PFSK-1 (cell line): ENCODE results near the gene MYH10.

Experiments
- FOXP2 ChIP-seq: optimal IDR thresholded peaks from 2 replicates; pipeline ENCODE3; 2011; ENCODE audit warnings: borderline replicate concordance, control low read depth, inconsistent platforms; ENCODE audit not compliant: insufficient read depth; ENCODE audit errors: extremely low read length, extremely low read depth
- POLR2AphosphoS5 ChIP-seq: IDR thresholded peaks from 2 replicates; pipeline ENCODE4 v1.6.1; 2012; ENCODE audit warnings: low read depth, mild to moderate bottlenecking, control low read depth, low read length, moderate library complexity
- SIN3A ChIP-seq: IDR thresholded peaks from 2 replicates; pipeline ENCODE4 v1.6.1; 2012; ENCODE audit warnings: mild to moderate bottlenecking, low read length, moderate library complexity, borderline replicate concordance; ENCODE audit not compliant: insufficient read depth
- TAF1 ChIP-seq: IDR thresholded peaks from 2 replicates; pipeline ENCODE4 v1.6.1; 2012; ENCODE audit warnings: low read length, control low read depth, borderline replicate concordance; ENCODE audit not compliant: insufficient read depth
- TF ChIP-seq, protein P1 (sequence below), 2 experiments: IDR thresholded peaks; 2 replicates each; pipeline versions ENCODE4 v1.6.1 to v1.8.0; 2011 to 2012; ENCODE audit warnings: low read depth in 2 of 2, low read length in 2 of 2, control low read depth in 1 of 2, inconsistent platforms in 1 of 2, mild to moderate bottlenecking in 1 of 2, moderate library complexity in 1 of 2; ENCODE audit not compliant: insufficient read depth in 1 of 2

The MYH10 gene

GRCh38 chr17:8649157-8650118 lies 18.9 kb upstream of the MYH10 start:
- TF ChIP-seq, protein P1, sequence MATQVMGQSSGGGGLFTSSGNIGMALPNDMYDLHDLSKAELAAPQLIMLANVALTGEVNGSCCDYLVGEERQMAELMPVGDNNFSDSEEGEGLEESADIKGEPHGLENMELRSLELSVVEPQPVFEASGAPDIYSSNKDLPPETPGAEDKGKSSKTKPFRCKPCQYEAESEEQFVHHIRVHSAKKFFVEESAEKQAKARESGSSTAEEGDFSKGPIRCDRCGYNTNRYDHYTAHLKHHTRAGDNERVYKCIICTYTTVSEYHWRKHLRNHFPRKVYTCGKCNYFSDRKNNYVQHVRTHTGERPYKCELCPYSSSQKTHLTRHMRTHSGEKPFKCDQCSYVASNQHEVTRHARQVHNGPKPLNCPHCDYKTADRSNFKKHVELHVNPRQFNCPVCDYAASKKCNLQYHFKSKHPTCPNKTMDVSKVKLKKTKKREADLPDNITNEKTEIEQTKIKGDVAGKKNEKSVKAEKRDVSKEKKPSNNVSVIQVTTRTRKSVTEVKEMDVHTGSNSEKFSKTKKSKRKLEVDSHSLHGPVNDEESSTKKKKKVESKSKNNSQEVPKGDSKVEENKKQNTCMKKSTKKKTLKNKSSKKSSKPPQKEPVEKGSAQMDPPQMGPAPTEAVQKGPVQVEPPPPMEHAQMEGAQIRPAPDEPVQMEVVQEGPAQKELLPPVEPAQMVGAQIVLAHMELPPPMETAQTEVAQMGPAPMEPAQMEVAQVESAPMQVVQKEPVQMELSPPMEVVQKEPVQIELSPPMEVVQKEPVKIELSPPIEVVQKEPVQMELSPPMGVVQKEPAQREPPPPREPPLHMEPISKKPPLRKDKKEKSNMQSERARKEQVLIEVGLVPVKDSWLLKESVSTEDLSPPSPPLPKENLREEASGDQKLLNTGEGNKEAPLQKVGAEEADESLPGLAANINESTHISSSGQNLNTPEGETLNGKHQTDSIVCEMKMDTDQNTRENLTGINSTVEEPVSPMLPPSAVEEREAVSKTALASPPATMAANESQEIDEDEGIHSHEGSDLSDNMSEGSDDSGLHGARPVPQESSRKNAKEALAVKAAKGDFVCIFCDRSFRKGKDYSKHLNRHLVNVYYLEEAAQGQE (IDR thresholded peaks at IDR 0.05; ENCODE audit: insufficient read depth in 1 of 2, low read depth in 2 of 2, low read length in 2 of 2), result no peak
- no peak for TF ChIP-seq TAF1

GRCh38 chr17:8647956-8648355 lies 17.4 kb upstream of the MYH10 start:
- TF ChIP-seq POLR2AphosphoS5 (no peak), FOXP2 (no peak), TAF1 (no peak)
- TF ChIP-seq, protein P1 (IDR thresholded peaks at IDR 0.05; ENCODE audit: insufficient read depth in 1 of 2, low read depth in 2 of 2, low read length in 2 of 2), result no peak

- TF ChIP-seq POLR2AphosphoS5 (no peak), FOXP2 (no peak), SIN3A (no peak), TAF1 (no peak)
- TF ChIP-seq, protein P1 (IDR thresholded peaks at IDR 0.05; ENCODE audit: insufficient read depth in 1 of 2, low read depth in 2 of 2, low read length in 2 of 2), result no peak
These were observed 16.7 kb upstream of the MYH10 start for GRCh38 chr17:8647202-8647601.

- TF ChIP-seq SIN3A (no peak), TAF1 (no peak), POLR2AphosphoS5 (no peak), FOXP2 (no peak)
These were observed 14.0 kb upstream of the MYH10 start for GRCh38 chr17:8644507-8644902.

DNA sequence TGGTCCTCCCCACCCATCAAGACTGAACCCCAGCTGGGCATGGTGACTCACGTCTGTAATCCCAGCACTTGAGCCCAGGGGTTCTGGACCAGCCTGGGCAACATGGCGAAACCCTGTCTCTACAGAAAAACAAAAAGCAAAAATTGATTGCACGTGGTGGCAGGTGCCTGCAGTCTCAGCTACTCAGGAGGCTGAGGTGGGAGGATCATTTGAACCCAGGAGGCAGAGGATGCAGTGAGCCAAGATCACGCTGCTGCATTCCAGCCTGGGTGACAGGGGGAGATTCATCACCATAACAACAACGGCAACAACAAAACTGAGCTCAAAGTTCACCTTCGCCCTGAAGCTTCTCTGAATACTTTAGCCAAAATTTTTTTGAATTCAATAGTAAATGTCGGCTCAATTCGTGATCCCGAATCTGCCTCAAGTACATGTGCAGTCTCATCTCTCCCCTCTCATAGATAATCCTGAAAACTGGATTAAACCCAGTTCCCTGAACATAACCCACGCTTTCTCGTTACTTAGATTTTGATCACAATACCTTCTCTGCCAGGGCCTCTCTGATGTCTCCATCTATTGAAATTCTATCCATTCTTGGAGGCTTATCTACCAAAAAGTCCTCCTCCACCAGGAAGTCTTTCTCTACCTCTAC lies 13.5 kb upstream of the MYH10 start:
- no peak for TF ChIP-seq SIN3A
- TF ChIP-seq FOXP2, result no peak
- TF ChIP-seq, protein P1 (IDR thresholded peaks at IDR 0.05; ENCODE audit: insufficient read depth in 1 of 2, low read depth in 2 of 2, low read length in 2 of 2), result no peak
- no peak for TF ChIP-seq TAF1
- TF ChIP-seq POLR2AphosphoS5, result no peak
